Measurements from ENCODE around the gene DEFB108B. TPM values are rescaled to one million over a fixed set of nuclear protein-coding genes. Genes with fewer than 3 reads are reported as not detected.
"Not testable (repeated sequence)": the region's sequence is repeated elsewhere in the genome, so short reads cannot be mapped to it uniquely, and the experiment has no call there.

Gene DEFB108B
- polyA plus RNA-seq, 4 donors, result not detected

- WGBS, 3 donors, result 65 to 83% (median 76%) methylated on average over 4 to 6 of the region's 6 CpGs
- peak; percentile 33 to 35 for DNase-seq
- H3K4me3 ChIP-seq (ENCODE audit: low read depth in 1 of 3, low read length in 3 of 3); FAIRE-seq; H3K9me3 ChIP-seq (ENCODE audit: control insufficient read depth in 2 of 2, insufficient read depth in 1 of 2, low read depth in 1 of 2, low read length in 1 of 2); H3K27ac ChIP-seq (ENCODE audit: low read depth in 1 of 3, low read length in 2 of 3); H3K27me3 ChIP-seq (ENCODE audit: control insufficient read depth in 3 of 3, insufficient read depth in 3 of 3, low read length in 3 of 3); H3K4me1 ChIP-seq (ENCODE audit: control insufficient read depth in 3 of 3, insufficient read depth in 2 of 3, low read depth in 1 of 3, low read length in 2 of 3): not testable (repeated sequence)
- H3K36me3 ChIP-seq (ENCODE audit: control insufficient read depth in 3 of 3, insufficient read depth in 2 of 3, low read depth in 1 of 3, low read length in 3 of 3), result peaks cover 0 to 33% (median 0%) of the 10 kb centered on the region in 3 donors
Observed at GRCh38 chr11:71792621-71793235, 40.3 kb upstream of the DEFB108B start.

GRCh38 chr11:71794386-71795040 lies 38.5 kb upstream of the DEFB108B start:
- not testable (repeated sequence) for FAIRE-seq; H3K27me3 ChIP-seq (ENCODE audit: control insufficient read depth in 3 of 3, insufficient read depth in 3 of 3, low read length in 3 of 3); H3K4me3 ChIP-seq (ENCODE audit: low read depth in 1 of 3, low read length in 3 of 3); H3K9me3 ChIP-seq (ENCODE audit: control insufficient read depth in 2 of 2, insufficient read depth in 1 of 2, low read depth in 1 of 2, low read length in 1 of 2); H3K4me1 ChIP-seq (ENCODE audit: control insufficient read depth in 3 of 3, insufficient read depth in 2 of 3, low read depth in 1 of 3, low read length in 2 of 3); DNase-seq; H3K27ac ChIP-seq (ENCODE audit: low read depth in 1 of 3, low read length in 2 of 3)
- peaks cover 0 to 33% (median 0%) of the 10 kb centered on the region in 3 donors for H3K36me3 ChIP-seq (ENCODE audit: control insufficient read depth in 3 of 3, insufficient read depth in 2 of 3, low read depth in 1 of 3, low read length in 3 of 3)
- WGBS, 3 donors, result 93 to 95% (median 94%) methylated on average over 13 of the region's 13 CpGs

- H3K27ac ChIP-seq (ENCODE audit: low read depth in 1 of 3, low read length in 2 of 3); DNase-seq; FAIRE-seq; H3K4me3 ChIP-seq (ENCODE audit: low read depth in 1 of 3, low read length in 3 of 3); H3K9me3 ChIP-seq (ENCODE audit: control insufficient read depth in 2 of 2, insufficient read depth in 1 of 2, low read depth in 1 of 2, low read length in 1 of 2); H3K4me1 ChIP-seq (ENCODE audit: control insufficient read depth in 3 of 3, insufficient read depth in 2 of 3, low read depth in 1 of 3, low read length in 2 of 3); H3K27me3 ChIP-seq (ENCODE audit: control insufficient read depth in 3 of 3, insufficient read depth in 3 of 3, low read length in 3 of 3): not testable (repeated sequence)
- H3K36me3 ChIP-seq (ENCODE audit: control insufficient read depth in 3 of 3, insufficient read depth in 2 of 3, low read depth in 1 of 3, low read length in 3 of 3), result peaks cover 0 to 33% (median 0%) of the 10 kb centered on the region in 3 donors
- 89 to 93% (median 90%) methylated on average over 5 of the region's 5 CpGs for WGBS, 3 donors
Observed at GRCh38 chr11:71795236-71795635, 37.8 kb upstream of the DEFB108B start.

- H3K9me3 ChIP-seq (ENCODE audit: control insufficient read depth in 2 of 2, insufficient read depth in 1 of 2, low read depth in 1 of 2, low read length in 1 of 2); FAIRE-seq; DNase-seq; H3K4me3 ChIP-seq (ENCODE audit: low read depth in 1 of 3, low read length in 3 of 3); H3K4me1 ChIP-seq (ENCODE audit: control insufficient read depth in 3 of 3, insufficient read depth in 2 of 3, low read depth in 1 of 3, low read length in 2 of 3); H3K27me3 ChIP-seq (ENCODE audit: control insufficient read depth in 3 of 3, insufficient read depth in 3 of 3, low read length in 3 of 3); H3K27ac ChIP-seq (ENCODE audit: low read depth in 1 of 3, low read length in 2 of 3): not testable (repeated sequence)
- H3K36me3 ChIP-seq (ENCODE audit: control insufficient read depth in 3 of 3, insufficient read depth in 2 of 3, low read depth in 1 of 3, low read length in 3 of 3), result peaks cover 0 to 31% (median 0%) of the 10 kb centered on the region in 3 donors
- 90 to 94% (median 92%) methylated on average over 16 of the region's 16 CpGs for WGBS, 3 donors
Observed at GRCh38 chr11:71796016-71796415, 37.0 kb upstream of the DEFB108B start.

- WGBS, 3 donors, result 94 to 97% (median 97%) methylated on average over 9 of the region's 9 CpGs
- not testable (repeated sequence) for FAIRE-seq
Observed at GRCh38 chr11:71796781-71797180, 36.2 kb upstream of the DEFB108B start.

GRCh38 chr11:71799556-71800128 lies 33.4 kb upstream of the DEFB108B start:
- not testable (repeated sequence) for FAIRE-seq; H3K4me3 ChIP-seq (ENCODE audit: low read depth in 1 of 3, low read length in 3 of 3); H3K4me1 ChIP-seq (ENCODE audit: control insufficient read depth in 3 of 3, insufficient read depth in 2 of 3, low read depth in 1 of 3, low read length in 2 of 3); DNase-seq; H3K27me3 ChIP-seq (ENCODE audit: control insufficient read depth in 3 of 3, insufficient read depth in 3 of 3, low read length in 3 of 3); H3K9me3 ChIP-seq (ENCODE audit: control insufficient read depth in 2 of 2, insufficient read depth in 1 of 2, low read depth in 1 of 2, low read length in 1 of 2); H3K27ac ChIP-seq (ENCODE audit: low read depth in 1 of 3, low read length in 2 of 3)
- peaks cover 0 to 20% (median 0%) of the 10 kb centered on the region in 3 donors for H3K36me3 ChIP-seq (ENCODE audit: control insufficient read depth in 3 of 3, insufficient read depth in 2 of 3, low read depth in 1 of 3, low read length in 3 of 3)
- 60 to 86% (median 66%) methylated on average over 13 of the region's 13 CpGs for WGBS, 3 donors

More at GRCh38 chr11:71796781-71797180, 36.2 kb upstream of the DEFB108B start:
- DNase-seq; H3K4me1 ChIP-seq (ENCODE audit: control insufficient read depth in 3 of 3, insufficient read depth in 2 of 3, low read depth in 1 of 3, low read length in 2 of 3); H3K27me3 ChIP-seq (ENCODE audit: control insufficient read depth in 3 of 3, insufficient read depth in 3 of 3, low read length in 3 of 3); H3K9me3 ChIP-seq (ENCODE audit: control insufficient read depth in 2 of 2, insufficient read depth in 1 of 2, low read depth in 1 of 2, low read length in 1 of 2); H3K4me3 ChIP-seq (ENCODE audit: low read depth in 1 of 3, low read length in 3 of 3); H3K27ac ChIP-seq (ENCODE audit: low read depth in 1 of 3, low read length in 2 of 3): not testable (repeated sequence)
- H3K36me3 ChIP-seq (ENCODE audit: control insufficient read depth in 3 of 3, insufficient read depth in 2 of 3, low read depth in 1 of 3, low read length in 3 of 3), result peaks cover 0 to 27% (median 0%) of the 10 kb centered on the region in 3 donors

GRCh38 chr11:71800335-71800953 lies 32.6 kb upstream of the DEFB108B start:
- DNase-seq, result peak; percentile 68 to 80

GRCh38 chr11:71801026-71801425 lies 32.0 kb upstream of the DEFB108B start:
- not testable (repeated sequence) for DNase-seq; H3K4me3 ChIP-seq (ENCODE audit: low read depth in 1 of 3, low read length in 3 of 3); H3K9me3 ChIP-seq (ENCODE audit: control insufficient read depth in 2 of 2, insufficient read depth in 1 of 2, low read depth in 1 of 2, low read length in 1 of 2); H3K4me1 ChIP-seq (ENCODE audit: control insufficient read depth in 3 of 3, insufficient read depth in 2 of 3, low read depth in 1 of 3, low read length in 2 of 3); H3K27ac ChIP-seq (ENCODE audit: low read depth in 1 of 3, low read length in 2 of 3); H3K27me3 ChIP-seq (ENCODE audit: control insufficient read depth in 3 of 3, insufficient read depth in 3 of 3, low read length in 3 of 3); FAIRE-seq
- H3K36me3 ChIP-seq (ENCODE audit: control insufficient read depth in 3 of 3, insufficient read depth in 2 of 3, low read depth in 1 of 3, low read length in 3 of 3), result peaks cover 0 to 10% (median 0%) of the 10 kb centered on the region in 3 donors
- 95 to 100% methylated on average over 2 of the region's 2 CpGs; no CpG with 5 or more reads in 1 of the 3 donors for WGBS, 3 donors

More at GRCh38 chr11:71800335-71800953, 32.6 kb upstream of the DEFB108B start:
- not testable (repeated sequence) for H3K4me3 ChIP-seq (ENCODE audit: low read depth in 1 of 3, low read length in 3 of 3); H3K9me3 ChIP-seq (ENCODE audit: control insufficient read depth in 2 of 2, insufficient read depth in 1 of 2, low read depth in 1 of 2, low read length in 1 of 2); H3K27ac ChIP-seq (ENCODE audit: low read depth in 1 of 3, low read length in 2 of 3); H3K4me1 ChIP-seq (ENCODE audit: control insufficient read depth in 3 of 3, insufficient read depth in 2 of 3, low read depth in 1 of 3, low read length in 2 of 3); FAIRE-seq; H3K27me3 ChIP-seq (ENCODE audit: control insufficient read depth in 3 of 3, insufficient read depth in 3 of 3, low read length in 3 of 3)
- H3K36me3 ChIP-seq (ENCODE audit: control insufficient read depth in 3 of 3, insufficient read depth in 2 of 3, low read depth in 1 of 3, low read length in 3 of 3), result peaks cover 0 to 12% (median 0%) of the 10 kb centered on the region in 3 donors
- WGBS, 3 donors, result 26 to 39% (median 28%) methylated on average over 11 to 13 of the region's 13 CpGs

Data from small intestine (tissue), 7 donors.